Measurements from ENCODE around the gene MRPL58.
A peak's percentile ranks its signal among the peaks of the same experiment; 100 is the strongest.
"Not testable (repeated sequence)": the region's sequence is repeated elsewhere in the genome, so short reads cannot be mapped to it uniquely, and the experiment has no call there.

Gene MRPL58

GRCh38 chr17:75012346-75013091, at the start of gene MRPL58:
Gene MRPL58 (plus strand): TSS chr17:75012670. CDS start chr17:75012687, 17 bp downstream.
- peak within 1 kb of the TSS; percentile 76 for H3K4me3 ChIP-seq (ENCODE audit: low read depth, low read length)

GRCh38 chr17:74963656-74964055, 48.8 kb upstream of the MRPL58 start:
- H3K4me3 ChIP-seq (ENCODE audit: low read depth, low read length) = no peak overlapping the region
- no peak for DNase-seq (ENCODE audit: low read depth)

More at GRCh38 chr17:75012346-75013091, at the start of gene MRPL58:
- DNase-seq (ENCODE audit: low read depth) = no peak

- H3K4me3 ChIP-seq (ENCODE audit: low read depth, low read length) = no peak overlapping the region
- DNase-seq (ENCODE audit: low read depth) = no peak
These were observed 48.2 kb upstream of the MRPL58 start for GRCh38 chr17:74964246-74964761.

GRCh38 chr17:74964988-74965622, 47.4 kb upstream of the MRPL58 start:
- DNase-seq (ENCODE audit: low read depth) = no peak

GRCh38 chr17:74968361-74968780, 44.1 kb upstream of the MRPL58 start:
- H3K4me3 ChIP-seq (ENCODE audit: low read depth, low read length) = no peak overlapping the region

More at GRCh38 chr17:74964988-74965622, 47.4 kb upstream of the MRPL58 start:
- H3K4me3 ChIP-seq (ENCODE audit: low read depth, low read length) = no peak overlapping the region

GRCh38 chr17:74969501-74969900, 43.0 kb upstream of the MRPL58 start:
- H3K4me3 ChIP-seq (ENCODE audit: low read depth, low read length); DNase-seq (ENCODE audit: low read depth): not testable (repeated sequence)

More at GRCh38 chr17:74968361-74968780, 44.1 kb upstream of the MRPL58 start:
- no peak for DNase-seq (ENCODE audit: low read depth)

- DNase-seq (ENCODE audit: low read depth) = no peak
- no peak overlapping the region for H3K4me3 ChIP-seq (ENCODE audit: low read depth, low read length)
These were observed 42.1 kb upstream of the MRPL58 start for GRCh38 chr17:74970395-74970794.

- H3K4me3 ChIP-seq (ENCODE audit: low read depth, low read length) = peak overlapping the region; percentile 48
- DNase-seq (ENCODE audit: low read depth) = no peak
These were observed 41.2 kb upstream of the MRPL58 start for GRCh38 chr17:74971069-74971841.

GRCh38 chr17:74971842-74972106, 40.7 kb upstream of the MRPL58 start:
- DNase-seq (ENCODE audit: low read depth) = no peak
- H3K4me3 ChIP-seq (ENCODE audit: low read depth, low read length) = peak overlapping the region; percentile 48

GRCh38 chr17:74972107-74972972, 40.1 kb upstream of the MRPL58 start, which contains the start of gene HID1:
Gene HID1 (minus strand): TSS chr17:74972759. CDS start chr17:74972656, 103 bp downstream.
- H3K4me3 ChIP-seq (ENCODE audit: low read depth, low read length) = peak within 1 kb of the TSS; percentile 48
- DNase-seq (ENCODE audit: low read depth) = no peak

GRCh38 chr17:74972973-74973328, 39.5 kb upstream of the MRPL58 start:
- DNase-seq (ENCODE audit: low read depth) = no peak
- peak overlapping the region; percentile 21 for H3K4me3 ChIP-seq (ENCODE audit: low read depth, low read length)

GRCh38 chr17:74975943-74976342, 36.5 kb upstream of the MRPL58 start:
- H3K4me3 ChIP-seq (ENCODE audit: low read depth, low read length) = no peak overlapping the region
- no peak for DNase-seq (ENCODE audit: low read depth)

- H3K4me3 ChIP-seq (ENCODE audit: low read depth, low read length) = no peak overlapping the region
- no peak for DNase-seq (ENCODE audit: low read depth)
These were observed 34.7 kb upstream of the MRPL58 start for GRCh38 chr17:74977802-74978201.

- no peak for DNase-seq (ENCODE audit: low read depth)
- H3K4me3 ChIP-seq (ENCODE audit: low read depth, low read length) = no peak overlapping the region
These were observed 34.2 kb upstream of the MRPL58 start for GRCh38 chr17:74978240-74978639.

GRCh38 chr17:74979408-74980146, 32.9 kb upstream of the MRPL58 start:
- no peak overlapping the region for H3K4me3 ChIP-seq (ENCODE audit: low read depth, low read length)
- no peak for DNase-seq (ENCODE audit: low read depth)

GRCh38 chr17:74981318-74981978, 31.0 kb upstream of the MRPL58 start:
- no peak for DNase-seq (ENCODE audit: low read depth)
- H3K4me3 ChIP-seq (ENCODE audit: low read depth, low read length) = peak overlapping the region; percentile 63

- no peak for DNase-seq (ENCODE audit: low read depth)
- peak overlapping the region; percentile 63 for H3K4me3 ChIP-seq (ENCODE audit: low read depth, low read length)
These were observed 30.3 kb upstream of the MRPL58 start for GRCh38 chr17:74981979-74982662.

Measured in skeletal muscle cell (primary cell).